ENCODE measurements around the gene SLC25A13.
"Not testable (repeated sequence)": the region's sequence is repeated elsewhere in the genome, so short reads cannot be mapped to it uniquely, and the experiment has no call there.

Gene SLC25A13, protein sequence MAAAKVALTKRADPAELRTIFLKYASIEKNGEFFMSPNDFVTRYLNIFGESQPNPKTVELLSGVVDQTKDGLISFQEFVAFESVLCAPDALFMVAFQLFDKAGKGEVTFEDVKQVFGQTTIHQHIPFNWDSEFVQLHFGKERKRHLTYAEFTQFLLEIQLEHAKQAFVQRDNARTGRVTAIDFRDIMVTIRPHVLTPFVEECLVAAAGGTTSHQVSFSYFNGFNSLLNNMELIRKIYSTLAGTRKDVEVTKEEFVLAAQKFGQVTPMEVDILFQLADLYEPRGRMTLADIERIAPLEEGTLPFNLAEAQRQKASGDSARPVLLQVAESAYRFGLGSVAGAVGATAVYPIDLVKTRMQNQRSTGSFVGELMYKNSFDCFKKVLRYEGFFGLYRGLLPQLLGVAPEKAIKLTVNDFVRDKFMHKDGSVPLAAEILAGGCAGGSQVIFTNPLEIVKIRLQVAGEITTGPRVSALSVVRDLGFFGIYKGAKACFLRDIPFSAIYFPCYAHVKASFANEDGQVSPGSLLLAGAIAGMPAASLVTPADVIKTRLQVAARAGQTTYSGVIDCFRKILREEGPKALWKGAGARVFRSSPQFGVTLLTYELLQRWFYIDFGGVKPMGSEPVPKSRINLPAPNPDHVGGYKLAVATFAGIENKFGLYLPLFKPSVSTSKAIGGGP

DNA sequence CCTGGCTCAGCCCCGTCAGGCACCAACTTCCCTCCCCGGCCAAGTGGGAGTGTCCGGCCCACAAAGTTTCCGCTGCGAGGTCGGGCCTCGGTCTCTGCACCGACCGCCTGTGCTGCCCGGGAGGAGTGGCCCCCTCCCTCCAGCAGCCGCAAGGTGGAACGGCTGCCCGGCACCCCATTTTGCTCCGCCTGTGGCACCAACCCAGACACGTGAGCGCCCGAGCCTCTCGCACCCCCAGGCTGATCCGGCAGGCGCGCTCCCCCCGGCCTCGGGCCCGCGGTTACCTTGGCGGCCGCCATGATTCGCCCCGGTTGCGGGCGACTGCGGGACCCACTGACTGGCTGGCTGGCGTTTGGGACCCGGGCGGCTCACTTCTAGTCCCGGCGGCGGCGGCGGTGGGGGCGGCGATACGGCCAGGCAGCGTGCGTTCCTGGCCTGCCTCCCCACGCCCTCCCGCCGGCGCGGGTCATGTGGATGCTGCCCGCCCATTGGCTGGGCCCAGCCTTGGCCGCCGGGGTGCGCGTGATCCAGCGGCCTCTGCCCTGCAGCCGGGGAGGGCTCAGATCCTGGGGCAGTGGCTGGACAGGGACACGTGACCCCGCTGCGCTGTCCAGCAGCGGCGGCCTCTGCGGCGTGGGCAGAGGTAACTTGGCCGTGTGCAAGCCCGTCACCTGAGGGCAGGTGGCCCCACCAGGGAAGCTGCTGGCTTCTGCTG, at the start of gene SLC25A13:
SLC25A13 (minus strand) TSS at position 441 of the 715 bp plus-strand sequence; CDS start at position 299, 142 bp downstream.
- H3K27ac Mint-ChIP-seq, result peak within 1 kb of the TSS; percentile 99
- H3K36me3 Mint-ChIP-seq (ENCODE audit: low read depth), result peaks cover 6% of the 10 kb centered on the region
- H3K4me1 Mint-ChIP-seq (ENCODE audit: low read depth), result peaks cover 69% of the 10 kb centered on the region
- peak within 1 kb of the TSS; percentile 89 for H3K4me3 Mint-ChIP-seq
- H3K9me3 Mint-ChIP-seq, result peaks cover 3% of the 10 kb centered on the region
- peaks cover 5% of the 10 kb centered on the region for H3K27me3 Mint-ChIP-seq

DNA sequence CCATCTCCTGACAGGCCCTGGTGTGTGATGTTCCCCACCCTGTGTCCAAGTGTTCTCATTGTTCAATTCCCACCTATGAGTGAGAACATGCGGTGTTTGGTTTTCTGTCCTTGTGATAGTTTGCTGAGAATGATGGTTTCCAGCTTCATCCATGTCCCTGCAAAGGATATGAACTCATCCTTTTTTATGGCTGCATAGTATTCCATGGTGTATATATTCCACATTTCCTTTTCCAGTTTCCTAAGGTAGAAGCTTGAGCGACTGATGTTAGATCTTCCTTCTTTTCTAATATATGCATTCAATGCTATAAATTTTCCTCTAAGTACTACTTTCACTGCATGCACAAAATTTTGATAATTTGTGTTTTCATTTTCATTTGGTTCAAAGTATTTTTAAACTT, 44.0 kb upstream of the SLC25A13 start:
- not testable (repeated sequence) for H3K4me3 Mint-ChIP-seq; H3K9me3 Mint-ChIP-seq; H3K4me1 Mint-ChIP-seq (ENCODE audit: low read depth); H3K36me3 Mint-ChIP-seq (ENCODE audit: low read depth); H3K27ac Mint-ChIP-seq
- peaks cover 19% of the 10 kb centered on the region for H3K27me3 Mint-ChIP-seq

DNA sequence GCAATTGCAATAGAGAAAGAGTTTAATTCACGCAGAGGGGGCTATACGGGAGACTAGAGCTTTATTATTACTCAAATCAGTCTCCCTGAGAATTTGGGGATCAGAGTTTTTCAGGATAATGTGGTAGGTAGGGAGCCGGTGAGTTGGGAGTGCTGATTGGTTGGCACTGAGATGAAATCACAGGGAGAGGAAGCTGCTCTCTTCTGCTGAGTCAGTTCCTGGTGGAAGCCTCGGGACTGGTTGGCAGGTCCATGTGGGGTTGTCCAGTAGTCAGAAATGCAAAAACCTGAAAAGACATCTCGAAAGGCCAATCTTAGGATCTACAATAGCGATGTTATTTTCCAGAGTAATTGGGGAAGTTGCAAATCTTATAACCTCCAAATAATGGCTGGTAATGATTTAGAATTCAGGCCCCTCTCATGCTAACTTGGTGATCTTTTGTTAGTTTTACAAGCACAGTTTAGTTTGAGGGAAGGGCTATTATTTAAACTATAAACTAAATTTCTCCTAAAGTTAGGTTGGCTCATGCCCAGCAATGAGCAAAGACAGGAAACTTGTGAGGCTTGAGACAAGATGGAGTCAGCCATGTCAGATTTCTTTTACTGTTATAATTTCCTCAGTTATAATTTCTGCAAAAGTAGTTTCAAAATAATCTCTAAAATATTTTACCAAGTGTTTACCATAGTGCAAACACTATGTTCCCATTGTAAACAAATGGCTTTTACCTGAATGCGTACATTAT, 39.4 kb upstream of the SLC25A13 start:
- no peak overlapping the region for H3K4me3 Mint-ChIP-seq
- no peak overlapping the region for H3K27ac Mint-ChIP-seq
- peaks cover 8% of the 10 kb centered on the region for H3K27me3 Mint-ChIP-seq
- H3K4me1 Mint-ChIP-seq (ENCODE audit: low read depth), result no peaks in the 10 kb centered on the region
- no peaks in the 10 kb centered on the region for H3K9me3 Mint-ChIP-seq
- no peaks in the 10 kb centered on the region for H3K36me3 Mint-ChIP-seq (ENCODE audit: low read depth)

DNA sequence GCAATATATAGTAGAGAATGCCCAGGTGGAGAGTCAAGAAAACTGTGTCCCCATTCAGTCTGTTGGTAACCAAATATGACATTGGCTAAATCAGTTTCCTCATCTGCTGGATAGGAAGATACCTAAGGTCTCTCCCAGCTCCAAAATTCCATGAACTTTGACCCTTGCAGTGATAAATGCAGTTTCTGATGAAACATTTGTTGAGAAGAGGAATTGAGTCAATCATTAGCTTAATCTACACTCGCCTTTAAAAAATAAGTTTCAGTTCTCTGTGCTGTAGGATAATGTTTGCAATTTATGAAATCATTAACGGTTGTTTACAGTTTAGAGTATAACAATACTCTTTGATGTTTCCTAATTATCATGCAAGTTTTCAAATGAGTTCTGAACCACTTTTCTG, 38.0 kb upstream of the SLC25A13 start:
- Mint-ChIP-seq H3K4me3 (no peak overlapping the region), H3K27ac (no peak overlapping the region), H3K9me3 (no peaks in the 10 kb centered on the region), H3K27me3 (peaks cover 8% of the 10 kb centered on the region), H3K36me3 (ENCODE audit: low read depth) (no peaks in the 10 kb centered on the region), H3K4me1 (ENCODE audit: low read depth) (no peaks in the 10 kb centered on the region)

DNA sequence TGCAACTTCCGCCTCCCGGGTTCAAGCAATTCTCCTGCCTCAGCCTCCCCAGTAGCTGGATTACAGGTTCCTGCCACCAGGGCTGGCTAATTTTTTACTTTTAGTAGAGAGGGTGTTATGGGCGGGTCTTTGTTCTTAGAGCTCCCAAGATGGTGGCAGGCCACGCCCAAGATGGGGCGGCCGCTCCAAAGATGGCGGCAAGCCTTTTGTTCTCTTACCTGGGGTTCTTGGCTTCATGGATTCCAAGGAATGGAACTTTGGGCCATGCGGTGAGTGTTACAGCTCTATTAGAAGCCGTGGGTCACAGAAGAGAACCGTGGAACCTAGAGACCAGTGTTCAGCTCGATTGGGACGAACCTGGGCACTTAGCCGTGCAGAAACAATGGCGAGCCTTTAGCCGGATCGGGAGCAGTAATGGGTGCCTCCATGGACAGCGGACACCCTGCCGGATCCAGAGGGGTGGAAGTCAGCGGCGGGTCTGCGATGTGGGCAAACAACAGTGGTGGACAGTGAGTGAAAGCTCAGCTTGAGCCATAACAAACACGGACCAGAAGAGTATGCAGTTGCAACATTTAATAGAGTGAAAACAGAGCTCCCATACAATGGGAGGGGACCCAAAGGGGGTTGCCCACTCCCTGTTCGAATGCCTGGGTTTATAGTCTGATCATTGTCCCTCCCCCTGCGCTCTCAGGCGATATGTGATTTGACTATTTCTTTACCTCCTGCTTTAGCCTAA, 36.5 kb upstream of the SLC25A13 start:
- not testable (repeated sequence) for H3K27me3 Mint-ChIP-seq; H3K4me1 Mint-ChIP-seq (ENCODE audit: low read depth); H3K9me3 Mint-ChIP-seq; H3K27ac Mint-ChIP-seq; H3K36me3 Mint-ChIP-seq (ENCODE audit: low read depth); H3K4me3 Mint-ChIP-seq

DNA sequence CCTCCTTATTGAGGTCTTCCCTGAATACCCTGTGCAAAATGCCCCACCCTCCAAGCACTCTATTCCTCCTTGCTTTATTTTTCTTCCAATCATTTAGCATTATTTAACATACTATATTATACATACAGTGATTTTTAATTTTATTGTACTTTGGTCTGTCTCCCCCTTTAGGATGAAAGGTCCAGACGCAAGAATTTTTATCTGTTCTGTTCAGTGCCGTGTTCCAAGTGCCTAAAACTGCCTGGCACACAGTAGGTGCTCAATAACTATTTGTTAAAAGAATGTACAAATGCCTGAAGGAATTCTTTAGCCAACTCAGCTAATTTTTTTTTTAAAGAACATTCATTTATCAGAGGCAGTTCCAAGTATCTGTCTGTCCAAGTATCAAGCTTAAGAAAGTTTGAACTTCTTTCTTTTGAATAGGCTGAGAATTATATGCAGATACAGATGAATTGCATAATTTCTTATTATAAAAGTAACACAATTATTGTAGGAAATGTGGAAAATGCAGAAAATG, 34.1 kb upstream of the SLC25A13 start:
- Mint-ChIP-seq H3K27me3 (peaks cover 2% of the 10 kb centered on the region), H3K27ac (no peak overlapping the region), H3K4me3 (no peak overlapping the region), H3K4me1 (ENCODE audit: low read depth) (no peaks in the 10 kb centered on the region), H3K36me3 (ENCODE audit: low read depth) (no peaks in the 10 kb centered on the region), H3K9me3 (no peaks in the 10 kb centered on the region)

DNA sequence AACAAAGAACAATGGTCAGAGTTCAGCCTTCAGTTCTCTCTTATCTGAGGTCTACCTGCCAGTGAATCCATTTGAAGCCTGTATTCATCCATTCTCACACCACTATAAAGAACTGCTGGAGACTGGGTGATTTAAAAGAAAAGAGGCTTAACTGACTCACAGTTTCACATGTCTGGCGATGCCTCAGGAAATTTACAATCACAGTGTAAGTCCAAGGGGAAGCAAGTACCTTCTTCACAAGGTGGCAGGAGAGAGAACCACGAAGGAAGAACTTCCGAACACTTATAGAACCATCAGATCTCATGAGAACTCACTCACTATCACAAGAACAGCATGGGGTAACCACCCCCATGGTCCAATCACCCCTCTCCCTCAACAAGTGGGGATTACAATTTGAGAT, 33.0 kb upstream of the SLC25A13 start:
- H3K9me3 Mint-ChIP-seq, result no peaks in the 10 kb centered on the region
- H3K36me3 Mint-ChIP-seq (ENCODE audit: low read depth), result no peaks in the 10 kb centered on the region
- no peaks in the 10 kb centered on the region for H3K27me3 Mint-ChIP-seq
- no peaks in the 10 kb centered on the region for H3K4me1 Mint-ChIP-seq (ENCODE audit: low read depth)
- no peak overlapping the region for H3K27ac Mint-ChIP-seq
- H3K4me3 Mint-ChIP-seq, result no peak overlapping the region

DNA sequence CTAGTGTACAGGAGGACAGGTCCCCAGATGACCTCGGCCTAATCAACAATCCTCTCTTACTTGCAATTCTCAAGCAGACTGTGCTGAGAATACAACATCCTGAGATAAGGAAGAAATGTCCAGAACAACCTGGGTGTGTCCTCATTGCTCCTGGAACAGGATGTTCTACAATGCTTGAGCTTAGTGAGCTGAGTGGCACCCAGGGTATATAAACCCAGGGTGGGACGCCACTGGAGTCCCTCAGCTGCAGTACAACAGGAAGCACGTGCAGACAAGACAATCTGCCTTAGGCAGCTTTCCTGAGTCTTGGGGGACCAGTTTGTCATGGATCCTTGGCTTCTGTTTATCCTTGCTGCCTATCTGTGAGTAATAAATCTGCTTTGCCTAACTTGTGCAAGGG, 27.7 kb upstream of the SLC25A13 start:
- Mint-ChIP-seq H3K36me3 (ENCODE audit: low read depth) (no peaks in the 10 kb centered on the region), H3K4me3 (no peak overlapping the region), H3K27me3 (peaks cover 22% of the 10 kb centered on the region)

DNA sequence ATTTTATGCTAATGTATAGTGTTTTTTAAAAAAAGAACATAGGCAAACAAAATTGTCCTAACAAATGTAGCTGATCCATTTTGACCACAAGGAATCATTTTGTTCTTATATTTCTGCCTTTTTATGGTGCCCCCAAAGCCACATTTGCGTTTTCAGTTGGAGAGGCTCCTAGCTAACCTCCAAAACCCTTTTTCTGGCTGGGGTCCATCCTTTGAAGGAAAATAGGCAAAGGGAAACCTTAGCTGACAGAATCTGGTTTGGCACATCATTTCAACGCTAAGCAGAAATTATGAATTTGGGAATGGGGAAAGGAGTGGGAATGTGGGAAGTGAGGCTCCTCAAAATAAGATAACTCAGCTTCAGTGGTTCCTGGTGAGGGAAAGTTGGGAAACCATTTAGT, 25.6 kb upstream of the SLC25A13 start:
- H3K27me3 Mint-ChIP-seq, result peaks cover 32% of the 10 kb centered on the region
- no peaks in the 10 kb centered on the region for H3K9me3 Mint-ChIP-seq
- no peak overlapping the region for H3K4me3 Mint-ChIP-seq
- no peaks in the 10 kb centered on the region for H3K36me3 Mint-ChIP-seq (ENCODE audit: low read depth)
- H3K27ac Mint-ChIP-seq, result no peak overlapping the region
- H3K4me1 Mint-ChIP-seq (ENCODE audit: low read depth), result no peaks in the 10 kb centered on the region

More for the DNA sequence above, 27.7 kb upstream of the SLC25A13 start:
- Mint-ChIP-seq H3K9me3 (no peaks in the 10 kb centered on the region), H3K4me1 (ENCODE audit: low read depth) (no peaks in the 10 kb centered on the region), H3K27ac (no peak overlapping the region)

DNA sequence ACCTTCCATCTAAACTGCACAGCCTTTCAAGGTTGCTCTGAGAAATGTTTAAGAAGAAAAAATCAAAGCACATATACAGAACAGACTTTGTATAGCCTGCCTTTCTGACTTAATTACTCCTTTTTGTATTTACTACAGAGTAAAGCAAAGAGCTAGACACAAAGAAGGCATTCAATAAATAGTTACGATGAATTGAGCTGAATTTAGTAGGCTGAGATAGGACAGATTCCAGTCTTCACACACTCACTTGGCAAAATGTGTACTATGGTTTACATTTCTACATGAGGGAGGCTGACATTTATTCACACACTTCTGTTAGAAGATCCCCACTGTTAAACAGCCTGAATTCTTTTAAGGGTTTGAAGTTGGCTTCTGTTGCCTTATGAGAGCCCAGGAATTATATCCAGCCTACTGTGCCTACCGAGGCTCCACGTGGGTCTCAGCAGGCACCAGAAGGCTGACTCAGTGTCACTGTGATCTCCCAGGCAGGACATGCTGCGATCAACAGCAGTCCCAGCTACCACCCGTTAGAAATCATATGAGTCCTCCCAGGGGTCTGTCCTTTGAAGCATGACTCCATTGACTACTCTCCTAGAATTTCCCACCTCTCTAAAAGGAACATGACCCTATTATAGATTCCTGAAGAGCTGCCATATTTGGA, 24.5 kb upstream of the SLC25A13 start:
- Mint-ChIP-seq H3K27ac (no peak overlapping the region), H3K27me3 (peaks cover 35% of the 10 kb centered on the region), H3K4me1 (ENCODE audit: low read depth) (no peaks in the 10 kb centered on the region), H3K4me3 (no peak overlapping the region), H3K9me3 (no peaks in the 10 kb centered on the region), H3K36me3 (ENCODE audit: low read depth) (no peaks in the 10 kb centered on the region)

DNA sequence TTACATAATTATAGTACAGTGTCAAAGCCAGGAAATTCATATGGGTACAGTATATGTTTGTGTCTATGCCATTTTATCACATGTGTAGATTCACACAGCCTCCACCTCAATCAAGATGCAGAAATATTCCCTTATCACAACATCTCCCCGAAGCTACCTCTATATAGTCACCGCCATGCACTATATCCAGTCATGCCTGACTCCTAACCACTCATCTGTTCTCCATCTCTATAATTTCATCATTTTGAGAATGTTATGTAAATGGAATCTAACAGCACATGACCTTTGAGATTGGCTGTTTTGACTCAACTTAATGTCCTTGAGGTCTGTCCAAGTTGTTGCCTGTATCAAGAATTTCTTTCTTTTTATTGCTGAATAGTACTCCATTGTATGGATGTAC, 22.3 kb upstream of the SLC25A13 start:
- Mint-ChIP-seq H3K4me3 (no peak overlapping the region), H3K27me3 (peaks cover 48% of the 10 kb centered on the region), H3K36me3 (ENCODE audit: low read depth) (no peaks in the 10 kb centered on the region), H3K4me1 (ENCODE audit: low read depth) (no peaks in the 10 kb centered on the region), H3K9me3 (no peaks in the 10 kb centered on the region), H3K27ac (no peak overlapping the region)

DNA sequence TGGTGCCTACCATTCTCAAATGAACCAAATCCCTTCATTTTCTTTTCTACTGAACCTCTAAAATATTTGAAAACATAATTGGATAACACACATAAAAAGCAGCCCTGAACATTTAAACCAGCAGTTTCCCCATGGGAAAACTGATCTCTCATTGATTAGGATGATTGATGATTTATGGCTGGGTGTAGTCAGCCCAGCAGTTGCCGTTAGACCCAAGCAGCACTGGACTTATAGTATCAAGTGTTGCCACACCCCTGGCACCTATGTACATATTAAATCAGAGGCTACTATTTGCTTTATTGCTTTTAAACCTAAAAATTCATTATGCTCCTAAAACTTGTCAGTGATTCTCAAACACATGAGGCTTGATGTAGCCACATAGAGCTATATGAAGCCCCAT, 20.2 kb upstream of the SLC25A13 start:
- peaks cover 35% of the 10 kb centered on the region for H3K27me3 Mint-ChIP-seq
- no peaks in the 10 kb centered on the region for H3K36me3 Mint-ChIP-seq (ENCODE audit: low read depth)
- H3K27ac Mint-ChIP-seq, result no peak overlapping the region

DNA sequence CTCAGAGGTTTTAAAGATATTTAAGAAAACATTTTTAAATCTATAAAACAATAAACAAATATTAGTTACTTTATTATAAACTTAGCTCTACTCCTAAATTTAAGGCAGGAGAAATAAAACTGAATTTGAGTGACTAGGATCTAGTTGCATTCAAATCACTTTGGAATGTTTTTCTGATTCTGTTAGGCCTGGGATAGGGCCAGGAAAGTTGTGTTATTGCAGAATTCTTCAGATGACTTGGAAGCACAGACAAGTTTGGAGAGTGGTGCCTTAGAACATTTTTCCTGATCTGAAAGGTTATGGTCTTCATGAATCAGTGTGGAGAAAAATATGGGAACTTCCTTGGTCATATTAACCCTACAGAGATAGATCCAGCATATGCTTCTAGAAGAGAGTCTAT, 15.6 kb upstream of the SLC25A13 start:
- Mint-ChIP-seq H3K4me1 (ENCODE audit: low read depth) (no peaks in the 10 kb centered on the region), H3K4me3 (no peak overlapping the region), H3K27me3 (peaks cover 27% of the 10 kb centered on the region), H3K36me3 (ENCODE audit: low read depth) (no peaks in the 10 kb centered on the region), H3K27ac (no peak overlapping the region), H3K9me3 (no peaks in the 10 kb centered on the region)

More for the DNA sequence above, 20.2 kb upstream of the SLC25A13 start:
- Mint-ChIP-seq H3K4me1 (ENCODE audit: low read depth) (no peaks in the 10 kb centered on the region), H3K9me3 (no peaks in the 10 kb centered on the region), H3K4me3 (no peak overlapping the region)

DNA sequence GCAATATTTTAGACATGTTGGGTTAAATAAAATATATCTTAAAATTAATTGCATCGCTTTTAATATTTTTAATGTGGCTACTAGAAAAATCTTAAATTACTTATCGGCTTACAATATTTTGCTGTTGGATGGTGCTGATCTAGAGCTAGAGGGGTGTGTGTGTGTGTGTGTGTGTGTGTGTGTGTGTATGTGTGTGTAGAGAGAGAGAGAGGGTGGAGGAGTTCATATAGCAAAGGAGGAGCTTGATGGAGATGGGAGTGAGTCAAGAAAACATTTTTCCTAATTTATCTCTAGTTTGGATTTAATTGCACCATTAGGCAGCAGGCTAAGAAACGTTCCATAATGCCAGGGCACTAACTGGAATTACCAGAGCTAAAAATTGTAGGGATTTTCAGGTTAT, 10.4 kb upstream of the SLC25A13 start:
- Mint-ChIP-seq H3K4me3 (no peak overlapping the region), H3K4me1 (ENCODE audit: low read depth) (no peaks in the 10 kb centered on the region), H3K27ac (no peak overlapping the region), H3K9me3 (no peaks in the 10 kb centered on the region), H3K36me3 (ENCODE audit: low read depth) (no peaks in the 10 kb centered on the region), H3K27me3 (peaks cover 11% of the 10 kb centered on the region)

All from stimulated activated naive CD8-positive, alpha-beta T cell treated with anti-CD3 and anti-CD28 coated beads, Interleukin-15, Interleukin-2, amounts not matched to agents 100 ng/mL and 50 ng/mL, for 24 hours (primary cell).